Activated CD8-positive, alpha-beta T cell treated with anti-CD3 and anti-CD28 coated beads, Interleukin-2, amount 10 ng/mL, durations not matched to agents 7 days and 5 days (primary cell): ENCODE data around the gene MARK4. TPM values are rescaled to one million over a fixed set of nuclear protein-coding genes. Genes with fewer than 3 reads are reported as not detected.

Experiments used
- total RNA-seq, 2 experiments: library from RNA; stranded (reverse); gene quantifications; one replicate each; pipeline ENCODE4 v1.2.3, GENCODE V29; 2021

The MARK4 gene
- total RNA-seq, 2 experiments from 2014 or later = 18.3 to 18.5 TPM

Other genes starting within 250 kb of the MARK4 start
- gene RELB, start 249.8 kb upstream of the MARK4 start, total RNA-seq = 10 to 100 TPM in 1 of 2 experiments, 1 to 10 TPM in 1; 8.7 to 10.2 TPM
- 10 to 100 TPM; 82.5 to 94.5 TPM for gene CLASRP, start 212.2 kb upstream of the MARK4 start, total RNA-seq
- gene ZNF296, start 174.8 kb upstream of the MARK4 start, total RNA-seq = 1 to 10 TPM; 6.2 to 6.3 TPM
- 10 to 100 TPM; 30.2 to 31.7 TPM for gene GEMIN7, start 172.0 kb upstream of the MARK4 start, total RNA-seq
- gene PPP1R37, start 158.1 kb upstream of the MARK4 start, total RNA-seq = 10 to 100 TPM; 28.3 to 29.2 TPM
- gene NKPD1, start 90.3 kb upstream of the MARK4 start, total RNA-seq = under 1 TPM; 0.16 to 0.24 TPM
- 10 to 100 TPM; 54.0 to 55.5 TPM for gene TRAPPC6A, start 73.0 kb upstream of the MARK4 start, total RNA-seq
- 10 to 100 TPM; 16.0 to 16.7 TPM for gene BLOC1S3, start 72.5 kb upstream of the MARK4 start, total RNA-seq
- not detected for gene EXOC3L2, start 5.9 kb upstream of the MARK4 start, total RNA-seq
- not detected for gene CKM, start 71.6 kb downstream of the MARK4 start, total RNA-seq
- gene KLC3, start 89.5 kb downstream of the MARK4 start, total RNA-seq = not detected
- gene ERCC2, start 119.3 kb downstream of the MARK4 start, total RNA-seq = 10 to 100 TPM; 23.7 to 24.4 TPM
- 10 to 100 TPM; 11.8 to 13.4 TPM for gene PPP1R13L, start 153.8 kb downstream of the MARK4 start, total RNA-seq
- gene POLR1G, start 155.4 kb downstream of the MARK4 start, total RNA-seq = 10 to 100 TPM in 1 of 2 experiments, 1 to 10 TPM in 1; 9.5 to 10.6 TPM
- gene ERCC1, start 172.6 kb downstream of the MARK4 start, total RNA-seq = 10 to 100 TPM; 57.5 to 64.8 TPM
- 100 to 1,000 TPM; 154 to 172 TPM for gene FOSB, start 216.7 kb downstream of the MARK4 start, total RNA-seq
- 1 to 10 TPM; 2.0 to 3.4 TPM for gene RTN2, start 245.8 kb downstream of the MARK4 start, total RNA-seq
- gene PPM1N, start 247.2 kb downstream of the MARK4 start, total RNA-seq = 1 to 10 TPM; 1.6 to 3.2 TPM